Liver (tissue), 9 donors: ENCODE data around the gene DDX23. TPM values are rescaled to one million over a fixed set of nuclear protein-coding genes. Genes with fewer than 3 reads are reported as not detected.
A peak's percentile ranks its signal among the peaks of the same experiment; 100 is the strongest.

Experiments used
- DNase-seq: peaks from one replicate; pipeline ENCODE4 v3.0.0-alpha.2; 2017; ENCODE audit warnings: low spot score
- H3K27ac ChIP-seq, 2 donors: one replicate each; pipeline ENCODE4 v1.7.0; 2013; ENCODE audit warnings: inconsistent platforms in 2 of 2, low read length in 2 of 2, control low read depth in 1 of 2, low read depth in 1 of 2, mild to moderate bottlenecking in 1 of 2
- H3K27me3 ChIP-seq, 4 donors: one replicate each; pipeline versions ENCODE4 v1.6.1 to v1.7.0; 2013; ENCODE audit warnings: low read length in 3 of 4, inconsistent platforms in 1 of 4, mild to moderate bottlenecking in 1 of 4, moderate library complexity in 1 of 4; ENCODE audit not compliant: control insufficient read depth in 4 of 4, insufficient read depth in 4 of 4
- H3K36me3 ChIP-seq, 4 donors: one replicate each; pipeline versions ENCODE4 v1.6.1 to v1.7.0; 2013; ENCODE audit warnings: low read length in 3 of 4, mild to moderate bottlenecking in 3 of 4, low read depth in 1 of 4, moderate library complexity in 1 of 4; ENCODE audit not compliant: control insufficient read depth in 4 of 4, insufficient read depth in 3 of 4
- H3K4me1 ChIP-seq, 4 donors: one replicate each; pipeline versions ENCODE4 v1.6.1 to v1.7.0; 2013; ENCODE audit warnings: low read length in 3 of 4, mild to moderate bottlenecking in 3 of 4, moderate library complexity in 1 of 4; ENCODE audit not compliant: control insufficient read depth in 4 of 4, insufficient read depth in 4 of 4
- H3K4me3 ChIP-seq, 3 donors: one replicate each; pipeline versions ENCODE4 v1.6.1 to v1.7.0; 2013; ENCODE audit warnings: low read length in 3 of 3, control low read depth in 1 of 3, low read depth in 1 of 3, mild to moderate bottlenecking in 1 of 3
- H3K9ac ChIP-seq, 2 donors: one replicate each; pipeline ENCODE4 v1.7.0; 2013; ENCODE audit warnings: low read length in 2 of 2, mild to moderate bottlenecking in 2 of 2, moderate library complexity in 2 of 2, control low read depth in 1 of 2, low read depth in 1 of 2
- H3K9me3 ChIP-seq, 4 donors: one replicate each; pipeline versions ENCODE4 v1.6.1 to v1.7.0; 2013; ENCODE audit warnings: low read length in 3 of 4; ENCODE audit not compliant: control insufficient read depth in 4 of 4
- EGR1 ChIP-seq, 2 donors: IDR thresholded peaks; 2 replicates each; pipeline ENCODE4 v1.6.1; 2016 to 2018; ENCODE audit warnings: antibody characterized with exemption in 2 of 2, low read depth in 2 of 2
- FOXA1 ChIP-seq: IDR thresholded peaks from 2 replicates; pipeline ENCODE4 v1.6.1; 2016; ENCODE audit warnings: antibody characterized with exemption
- FOXA2 ChIP-seq: IDR thresholded peaks from 2 replicates; pipeline ENCODE4 v1.6.1; 2016; ENCODE audit warnings: antibody characterized with exemption
- GABPA ChIP-seq, 2 donors: IDR thresholded peaks in 1 of 2; conservative IDR thresholded peaks in 1 of 2; 2 replicates each; pipeline ENCODE4 v1.6.1; 2016; ENCODE audit warnings: antibody characterized with exemption in 2 of 2, mild to moderate bottlenecking in 1 of 2, moderate library complexity in 1 of 2
- HNF4A ChIP-seq, 2 donors: conservative IDR thresholded peaks; 2 replicates each; pipeline ENCODE4 v1.6.1; 2016; ENCODE audit warnings: antibody characterized with exemption in 2 of 2, mild to moderate bottlenecking in 2 of 2
- HNF4G ChIP-seq: IDR thresholded peaks from 2 replicates; pipeline ENCODE4 v1.6.1; 2016; ENCODE audit warnings: antibody characterized with exemption
- JUND ChIP-seq, 2 donors: IDR thresholded peaks; 2 replicates each; pipeline ENCODE4 v1.6.1; 2016; ENCODE audit warnings: antibody characterized with exemption in 2 of 2
- NR2F2 ChIP-seq: IDR thresholded peaks from 2 replicates; pipeline ENCODE4 v1.6.1; 2016; ENCODE audit warnings: antibody characterized with exemption
- RAD21 ChIP-seq, 2 donors: IDR thresholded peaks; 2 replicates each; pipeline ENCODE4 v1.6.1; 2016; ENCODE audit warnings: antibody characterized with exemption in 2 of 2, mild to moderate bottlenecking in 2 of 2
- RXRA ChIP-seq, 2 donors: IDR thresholded peaks; 2 replicates each; pipeline ENCODE4 v1.6.1; 2017 to 2018; ENCODE audit warnings: antibody characterized with exemption in 2 of 2, mild to moderate bottlenecking in 1 of 2
- SP1 ChIP-seq: IDR thresholded peaks from 2 replicates; pipeline ENCODE4 v1.6.1; 2018; ENCODE audit warnings: antibody characterized with exemption, mild to moderate bottlenecking
- TAF1 ChIP-seq: conservative IDR thresholded peaks from 2 replicates; pipeline ENCODE4 v1.6.1; 2016; ENCODE audit warnings: antibody characterized with exemption, mild to moderate bottlenecking
- YY1 ChIP-seq: IDR thresholded peaks from 2 replicates; pipeline ENCODE4 v1.6.1; 2016; ENCODE audit warnings: antibody characterized with exemption, mild to moderate bottlenecking
- WGBS: extraction: QIAGEN DNeasy Blood & Tissue Kit; methylation state at CpG from one replicate; pipeline ENCODE4 v1.1.7; 2013; 5-methylcytosine and 5-hydroxymethylcytosine counted together
- polyA plus RNA-seq, 2 donors: library from polyadenylated mRNA; stranded (reverse) in 1 of 2; unstranded in 1 of 2; fragments of 200-250 nt in 1 of 2; fragments of >200 nt in 1 of 2; fragmentation: Nextera tagmentation in 1 of 2; extraction: Ambion mirVana in 1 of 2; gene quantifications; one replicate each; pipeline versions ENCODE4 v1.2.1 to v1.2.3, GENCODE V29; 2013 to 2015
- total RNA-seq, 2 donors: library from RNA; depleted of rRNA; stranded (reverse); fragments of >200 nt; gene quantifications; one replicate each; pipeline ENCODE4 v1.2.3, GENCODE V29; 2014
- TF ChIP-seq, protein P1 (sequence below): IDR thresholded peaks from 2 replicates; pipeline ENCODE4 v1.6.1; 2016; ENCODE audit warnings: antibody characterized with exemption, mild to moderate bottlenecking
- TF ChIP-seq, protein P2 (sequence below): IDR thresholded peaks from 2 replicates; pipeline ENCODE4 v1.6.1; 2016; ENCODE audit warnings: antibody characterized with exemption
- TF ChIP-seq, protein P3 (sequence below): IDR thresholded peaks from 2 replicates; pipeline ENCODE4 v1.6.1; 2016; ENCODE audit warnings: antibody characterized with exemption
- TF ChIP-seq, protein P4 (sequence below): IDR thresholded peaks from 2 replicates; pipeline ENCODE4 v1.6.1; 2016; ENCODE audit warnings: antibody characterized with exemption
- TF ChIP-seq, protein P5 (sequence below): fragments of 150-350 bp; IDR thresholded peaks from 2 replicates; pipeline ENCODE4 v1.5.1; 2017; ENCODE audit warnings: improper control_type of control experiment, low read depth, low read length; ENCODE audit not compliant: missing input control
- donor health status: healthy.
- donor health status: healthy.
- donor health status: healthy.
- donor health status: healthy.
- donor health status: healthy.

DDX23 gene
- total and polyA plus RNA-seq, 4 donors: 16.9 to 60.6 (median 29.7) TPM

DNA sequence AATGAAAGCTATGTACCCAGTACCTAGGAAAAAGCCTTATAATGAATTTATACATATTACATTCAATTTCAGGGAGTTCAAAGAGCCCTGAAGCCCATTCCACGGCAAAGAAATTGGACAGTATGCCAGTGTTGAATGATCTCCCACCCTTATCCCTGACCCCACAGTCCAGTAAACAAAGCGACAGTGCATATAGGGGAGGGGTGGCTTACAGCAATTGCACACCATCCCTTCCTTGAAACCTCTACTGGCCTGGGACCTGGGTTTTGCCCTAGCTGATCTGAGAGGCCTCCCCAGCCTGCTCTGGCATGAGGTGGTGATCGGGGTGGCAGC lies 31.0 kb upstream of the DDX23 start:
- H3K4me3 ChIP-seq: no peak overlapping the region
- 72% methylated on average over 3 of the region's 3 CpGs for WGBS
- H3K36me3 ChIP-seq: no peaks in the 10 kb centered on the region
- H3K9me3 ChIP-seq: no peaks in the 10 kb centered on the region
- TF ChIP-seq, protein P1, sequence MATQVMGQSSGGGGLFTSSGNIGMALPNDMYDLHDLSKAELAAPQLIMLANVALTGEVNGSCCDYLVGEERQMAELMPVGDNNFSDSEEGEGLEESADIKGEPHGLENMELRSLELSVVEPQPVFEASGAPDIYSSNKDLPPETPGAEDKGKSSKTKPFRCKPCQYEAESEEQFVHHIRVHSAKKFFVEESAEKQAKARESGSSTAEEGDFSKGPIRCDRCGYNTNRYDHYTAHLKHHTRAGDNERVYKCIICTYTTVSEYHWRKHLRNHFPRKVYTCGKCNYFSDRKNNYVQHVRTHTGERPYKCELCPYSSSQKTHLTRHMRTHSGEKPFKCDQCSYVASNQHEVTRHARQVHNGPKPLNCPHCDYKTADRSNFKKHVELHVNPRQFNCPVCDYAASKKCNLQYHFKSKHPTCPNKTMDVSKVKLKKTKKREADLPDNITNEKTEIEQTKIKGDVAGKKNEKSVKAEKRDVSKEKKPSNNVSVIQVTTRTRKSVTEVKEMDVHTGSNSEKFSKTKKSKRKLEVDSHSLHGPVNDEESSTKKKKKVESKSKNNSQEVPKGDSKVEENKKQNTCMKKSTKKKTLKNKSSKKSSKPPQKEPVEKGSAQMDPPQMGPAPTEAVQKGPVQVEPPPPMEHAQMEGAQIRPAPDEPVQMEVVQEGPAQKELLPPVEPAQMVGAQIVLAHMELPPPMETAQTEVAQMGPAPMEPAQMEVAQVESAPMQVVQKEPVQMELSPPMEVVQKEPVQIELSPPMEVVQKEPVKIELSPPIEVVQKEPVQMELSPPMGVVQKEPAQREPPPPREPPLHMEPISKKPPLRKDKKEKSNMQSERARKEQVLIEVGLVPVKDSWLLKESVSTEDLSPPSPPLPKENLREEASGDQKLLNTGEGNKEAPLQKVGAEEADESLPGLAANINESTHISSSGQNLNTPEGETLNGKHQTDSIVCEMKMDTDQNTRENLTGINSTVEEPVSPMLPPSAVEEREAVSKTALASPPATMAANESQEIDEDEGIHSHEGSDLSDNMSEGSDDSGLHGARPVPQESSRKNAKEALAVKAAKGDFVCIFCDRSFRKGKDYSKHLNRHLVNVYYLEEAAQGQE: no peak
- no peak for TF ChIP-seq SP1
- TF ChIP-seq HNF4G: no peak
- TF ChIP-seq HNF4A (conservative IDR thresholded peaks at IDR 0.05): no peak
- no peak for TF ChIP-seq YY1
- no peak for TF ChIP-seq RXRA (IDR thresholded peaks at IDR 0.05)
- no peak for TF ChIP-seq RAD21 (IDR thresholded peaks at IDR 0.05)
- TF ChIP-seq FOXA1: no peak
- no peak for TF ChIP-seq TAF1
- TF ChIP-seq, protein P2, sequence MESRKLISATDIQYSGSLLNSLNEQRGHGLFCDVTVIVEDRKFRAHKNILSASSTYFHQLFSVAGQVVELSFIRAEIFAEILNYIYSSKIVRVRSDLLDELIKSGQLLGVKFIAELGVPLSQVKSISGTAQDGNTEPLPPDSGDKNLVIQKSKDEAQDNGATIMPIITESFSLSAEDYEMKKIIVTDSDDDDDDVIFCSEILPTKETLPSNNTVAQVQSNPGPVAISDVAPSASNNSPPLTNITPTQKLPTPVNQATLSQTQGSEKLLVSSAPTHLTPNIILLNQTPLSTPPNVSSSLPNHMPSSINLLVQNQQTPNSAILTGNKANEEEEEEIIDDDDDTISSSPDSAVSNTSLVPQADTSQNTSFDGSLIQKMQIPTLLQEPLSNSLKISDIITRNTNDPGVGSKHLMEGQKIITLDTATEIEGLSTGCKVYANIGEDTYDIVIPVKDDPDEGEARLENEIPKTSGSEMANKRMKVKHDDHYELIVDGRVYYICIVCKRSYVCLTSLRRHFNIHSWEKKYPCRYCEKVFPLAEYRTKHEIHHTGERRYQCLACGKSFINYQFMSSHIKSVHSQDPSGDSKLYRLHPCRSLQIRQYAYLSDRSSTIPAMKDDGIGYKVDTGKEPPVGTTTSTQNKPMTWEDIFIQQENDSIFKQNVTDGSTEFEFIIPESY: no peak
- TF ChIP-seq NR2F2: no peak
- TF ChIP-seq JUND (IDR thresholded peaks at IDR 0.05): no peak
- TF ChIP-seq FOXA2: no peak
- TF ChIP-seq GABPA (IDR thresholded peaks at IDR 0.05 in 1 of 2, conservative IDR thresholded peaks at IDR 0.05 in 1 of 2): no peak
- TF ChIP-seq, protein P3, sequence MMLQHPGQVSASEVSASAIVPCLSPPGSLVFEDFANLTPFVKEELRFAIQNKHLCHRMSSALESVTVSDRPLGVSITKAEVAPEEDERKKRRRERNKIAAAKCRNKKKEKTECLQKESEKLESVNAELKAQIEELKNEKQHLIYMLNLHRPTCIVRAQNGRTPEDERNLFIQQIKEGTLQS: no peak
- no peak for TF ChIP-seq EGR1 (IDR thresholded peaks at IDR 0.05; ENCODE audit: low read depth in 2 of 2)
- TF ChIP-seq, protein P4, sequence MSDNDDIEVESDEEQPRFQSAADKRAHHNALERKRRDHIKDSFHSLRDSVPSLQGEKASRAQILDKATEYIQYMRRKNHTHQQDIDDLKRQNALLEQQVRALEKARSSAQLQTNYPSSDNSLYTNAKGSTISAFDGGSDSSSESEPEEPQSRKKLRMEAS: no peak
- TF ChIP-seq, protein P5, sequence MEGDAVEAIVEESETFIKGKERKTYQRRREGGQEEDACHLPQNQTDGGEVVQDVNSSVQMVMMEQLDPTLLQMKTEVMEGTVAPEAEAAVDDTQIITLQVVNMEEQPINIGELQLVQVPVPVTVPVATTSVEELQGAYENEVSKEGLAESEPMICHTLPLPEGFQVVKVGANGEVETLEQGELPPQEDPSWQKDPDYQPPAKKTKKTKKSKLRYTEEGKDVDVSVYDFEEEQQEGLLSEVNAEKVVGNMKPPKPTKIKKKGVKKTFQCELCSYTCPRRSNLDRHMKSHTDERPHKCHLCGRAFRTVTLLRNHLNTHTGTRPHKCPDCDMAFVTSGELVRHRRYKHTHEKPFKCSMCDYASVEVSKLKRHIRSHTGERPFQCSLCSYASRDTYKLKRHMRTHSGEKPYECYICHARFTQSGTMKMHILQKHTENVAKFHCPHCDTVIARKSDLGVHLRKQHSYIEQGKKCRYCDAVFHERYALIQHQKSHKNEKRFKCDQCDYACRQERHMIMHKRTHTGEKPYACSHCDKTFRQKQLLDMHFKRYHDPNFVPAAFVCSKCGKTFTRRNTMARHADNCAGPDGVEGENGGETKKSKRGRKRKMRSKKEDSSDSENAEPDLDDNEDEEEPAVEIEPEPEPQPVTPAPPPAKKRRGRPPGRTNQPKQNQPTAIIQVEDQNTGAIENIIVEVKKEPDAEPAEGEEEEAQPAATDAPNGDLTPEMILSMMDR: no peak
- H3K27ac ChIP-seq: peak overlapping the region; percentile 42 to 70
- peaks cover 28 to 48% (median 37%) of the 10 kb centered on the region in 4 donors for H3K4me1 ChIP-seq
- no peak for DNase-seq
- peak overlapping the region in 1 of 2 donors; percentile 21 for H3K9ac ChIP-seq
- no peaks in the 10 kb centered on the region for H3K27me3 ChIP-seq
